Measurements from ENCODE around the gene FLNC. TPM values are rescaled to one million over a fixed set of nuclear protein-coding genes. Genes with fewer than 3 reads are reported as not detected.

The FLNC gene
- total RNA-seq, 2 experiments from 2014 or later, result not detected

DNA sequence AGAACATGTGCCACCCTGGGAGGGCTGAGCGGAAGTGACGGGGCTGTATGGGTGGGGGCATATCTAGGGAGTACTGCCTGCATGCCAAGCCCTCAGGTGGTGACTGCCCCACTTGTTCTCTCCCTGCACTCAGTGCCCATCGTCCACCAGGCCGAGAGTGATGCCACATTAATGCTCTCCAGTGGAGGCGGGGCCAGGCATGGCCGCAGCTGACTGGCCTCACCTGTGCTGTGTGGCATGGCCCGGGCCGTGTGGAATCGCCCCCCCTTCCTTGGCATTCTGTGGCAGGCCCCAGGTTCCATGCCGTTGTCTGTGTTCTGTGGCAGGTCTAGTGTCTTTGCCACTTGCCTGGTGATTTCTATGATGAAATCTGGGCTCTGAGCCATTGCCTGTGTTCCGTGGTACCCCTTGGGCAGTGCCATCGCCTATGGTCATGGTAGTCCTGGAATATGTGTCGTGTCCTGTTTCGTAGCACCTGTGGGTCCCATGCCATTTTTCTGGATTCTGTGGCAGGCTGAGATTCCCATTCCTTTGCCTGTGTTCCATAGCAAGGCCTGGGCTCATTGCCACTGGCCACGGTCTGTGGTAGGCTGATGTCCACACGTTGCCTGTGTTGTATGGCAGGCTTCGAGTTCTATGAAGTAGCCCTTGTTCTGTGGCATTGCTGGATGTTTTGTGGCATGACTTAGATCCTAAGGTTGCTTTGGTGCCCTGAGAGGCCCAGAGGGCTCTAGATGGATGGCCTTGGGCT is 8.9 kb downstream of the FLNC start:
- Mint-ChIP-seq H3K9me3 (no peaks in the 10 kb centered on the region), H3K4me3 (no peak overlapping the region), H3K27me3 (no peaks in the 10 kb centered on the region), H3K36me3 (ENCODE audit: low read depth) (no peaks in the 10 kb centered on the region), H3K27ac (no peak overlapping the region), H3K4me1 (no peaks in the 10 kb centered on the region)
- ChIA-PET POLR2A (no interaction called here), CTCF (interaction anchor here (7.3 kb wide), 1 partner anchor 44 kb away, joined by 32 read pairs; no protein-coding TSS in a partner anchor)
- no peak for DNase-seq

DNA sequence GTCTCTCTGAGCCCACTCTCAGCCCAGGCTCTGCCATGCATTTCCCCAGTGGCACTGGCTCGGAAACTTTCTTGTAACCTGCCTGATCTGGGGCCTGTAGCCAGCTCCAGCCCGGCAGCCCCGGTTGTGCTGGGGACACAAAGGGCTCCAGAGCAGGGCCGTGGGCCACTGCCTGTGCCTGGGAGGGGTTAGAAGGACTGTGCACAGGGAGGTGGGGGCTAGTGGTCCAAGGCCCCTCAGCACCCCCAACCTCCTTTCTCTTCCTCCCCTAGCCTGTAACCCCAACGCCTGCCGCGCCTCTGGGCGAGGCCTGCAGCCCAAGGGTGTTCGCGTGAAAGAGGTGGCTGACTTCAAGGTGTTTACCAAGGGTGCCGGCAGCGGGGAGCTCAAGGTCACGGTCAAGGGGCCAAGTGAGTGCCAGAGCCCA is 9.6 kb downstream of the FLNC start:
- POLR2A ChIA-PET, result no interaction called here

DNA sequence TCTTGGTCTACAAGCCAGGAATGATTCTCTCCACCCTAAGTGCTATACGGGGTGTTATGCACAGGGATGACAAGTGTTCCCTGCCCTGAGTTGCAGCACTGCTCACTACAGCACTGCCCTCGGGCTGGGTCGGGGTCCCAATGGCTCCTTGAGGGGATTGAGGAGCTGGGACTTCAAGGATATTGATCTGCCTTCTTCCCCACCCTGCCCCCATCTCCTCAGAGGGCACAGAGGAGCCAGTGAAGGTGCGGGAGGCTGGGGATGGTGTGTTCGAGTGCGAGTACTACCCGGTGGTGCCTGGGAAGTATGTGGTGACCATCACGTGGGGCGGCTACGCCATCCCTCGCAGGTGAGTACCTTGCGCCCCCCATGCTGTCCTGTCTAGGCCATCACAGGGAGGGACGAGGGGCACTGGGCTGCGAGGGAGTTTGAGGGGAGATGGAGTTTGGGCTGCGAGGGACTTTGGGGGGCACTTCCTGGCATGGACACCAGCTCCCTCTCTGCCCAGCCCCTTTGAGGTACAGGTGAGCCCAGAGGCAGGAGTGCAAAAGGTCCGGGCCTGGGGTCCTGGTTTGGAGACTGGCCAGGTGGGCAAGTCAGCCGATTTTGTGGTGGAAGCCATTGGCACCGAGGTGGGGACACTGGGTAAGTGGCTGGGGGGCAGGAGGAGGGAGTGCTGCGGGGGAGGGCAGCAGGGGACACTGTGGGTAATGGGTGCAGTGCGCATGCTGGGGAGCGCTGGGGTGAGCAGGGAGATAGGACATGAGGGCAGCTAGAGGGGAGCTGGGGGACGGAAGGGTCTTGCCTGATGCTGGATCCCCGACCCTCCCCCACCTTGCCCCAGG is 10.3 kb downstream of the FLNC start:
- CTCF ChIA-PET, result interaction anchor here (1.9 to 7.3 kb wide), 2 partner anchors 23 to 43 kb away, joined by 10 to 32 read pairs; partner anchors contain the start of gene ATP6V1F
- POLR2A ChIA-PET, result no interaction called here
- Mint-ChIP-seq H3K4me1 (no peaks in the 10 kb centered on the region), H3K27ac (no peak overlapping the region), H3K9me3 (no peaks in the 10 kb centered on the region), H3K4me3 (no peak overlapping the region), H3K36me3 (ENCODE audit: low read depth) (no peaks in the 10 kb centered on the region), H3K27me3 (no peaks in the 10 kb centered on the region)
- no peak for DNase-seq

More for the DNA sequence above, 9.6 kb downstream of the FLNC start:
- H3K4me1 Mint-ChIP-seq, result no peaks in the 10 kb centered on the region
- no peak for DNase-seq
- H3K9me3 Mint-ChIP-seq, result no peaks in the 10 kb centered on the region
- no peak overlapping the region for H3K4me3 Mint-ChIP-seq
- no peak overlapping the region for H3K27ac Mint-ChIP-seq
- CTCF ChIA-PET, result interaction anchor here (7.3 kb wide), 1 partner anchor 43 kb away, joined by 32 read pairs; no protein-coding TSS in a partner anchor
- H3K27me3 Mint-ChIP-seq, result no peaks in the 10 kb centered on the region
- H3K36me3 Mint-ChIP-seq (ENCODE audit: low read depth), result no peaks in the 10 kb centered on the region

DNA sequence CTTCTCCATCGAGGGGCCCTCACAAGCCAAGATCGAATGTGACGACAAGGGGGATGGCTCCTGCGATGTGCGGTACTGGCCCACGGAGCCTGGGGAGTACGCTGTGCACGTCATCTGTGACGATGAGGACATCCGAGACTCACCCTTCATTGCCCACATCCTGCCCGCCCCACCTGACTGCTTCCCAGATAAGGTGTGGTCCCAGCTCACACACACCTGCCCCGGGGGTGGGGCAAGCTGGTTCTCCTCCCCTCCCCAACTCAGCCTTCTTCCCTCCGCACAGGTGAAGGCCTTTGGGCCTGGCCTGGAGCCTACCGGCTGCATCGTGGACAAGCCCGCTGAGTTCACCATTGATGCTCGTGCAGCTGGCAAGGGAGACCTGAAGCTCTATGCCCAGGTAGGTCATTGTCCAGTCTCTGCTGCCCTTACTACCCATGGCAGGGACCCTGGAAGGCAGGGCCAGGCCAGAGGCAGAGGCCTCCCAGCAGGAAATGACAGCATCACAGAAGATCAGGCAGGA is 11.0 kb downstream of the FLNC start:
- POLR2A ChIA-PET, result no interaction called here
- Mint-ChIP-seq H3K27me3 (no peaks in the 10 kb centered on the region), H3K27ac (no peak overlapping the region), H3K4me3 (no peak overlapping the region), H3K9me3 (no peaks in the 10 kb centered on the region), H3K36me3 (ENCODE audit: low read depth) (no peaks in the 10 kb centered on the region), H3K4me1 (no peaks in the 10 kb centered on the region)
- DNase-seq, result no peak
- CTCF ChIA-PET, result interaction anchor here (1.9 to 7.3 kb wide), 2 partner anchors 22 to 42 kb away, joined by 10 to 32 read pairs; partner anchors contain the start of gene ATP6V1F

DNA sequence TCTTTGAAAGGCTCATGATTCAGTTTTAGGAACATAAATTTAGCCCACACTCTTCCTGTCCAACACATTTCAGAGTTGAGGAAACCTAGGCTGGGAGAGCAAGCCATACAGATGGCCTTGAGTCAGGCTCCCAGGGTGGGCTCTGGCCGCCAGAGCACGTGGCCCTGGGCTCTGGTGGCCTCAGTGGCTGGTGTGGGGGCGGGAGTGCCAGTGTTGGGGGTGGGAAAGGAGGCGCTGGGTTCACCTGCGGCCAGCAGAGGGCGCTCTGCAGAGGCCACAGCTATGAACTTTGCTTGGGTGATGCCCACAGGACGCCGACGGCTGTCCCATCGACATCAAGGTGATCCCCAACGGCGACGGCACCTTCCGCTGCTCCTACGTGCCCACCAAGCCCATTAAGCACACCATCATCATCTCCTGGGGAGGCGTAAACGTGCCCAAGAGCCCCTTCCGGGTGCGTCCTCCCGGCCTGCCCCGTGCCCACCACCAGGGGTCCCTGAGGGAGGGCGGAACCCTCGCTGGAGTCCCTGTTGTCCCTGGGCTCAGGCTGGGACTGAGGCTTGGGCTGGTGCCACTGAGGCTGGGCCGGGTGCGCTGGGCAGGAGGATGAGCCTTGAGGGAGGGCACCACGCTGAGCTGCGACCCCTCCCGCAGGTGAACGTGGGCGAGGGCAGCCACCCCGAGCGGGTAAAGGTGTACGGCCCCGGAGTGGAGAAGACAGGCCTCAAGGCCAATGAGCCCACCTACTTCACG is 11.9 kb downstream of the FLNC start:
- ChIA-PET CTCF (interaction anchor here (0.7 to 7.3 kb wide), 11 partner anchors 19 to 250 kb away, joined by 3 to 32 read pairs (median 4); partner anchors contain the start of gene ATP6V1F), POLR2A (no interaction called here)
- H3K9me3 Mint-ChIP-seq, result no peaks in the 10 kb centered on the region
- H3K4me1 Mint-ChIP-seq, result no peaks in the 10 kb centered on the region
- H3K36me3 Mint-ChIP-seq (ENCODE audit: low read depth), result no peaks in the 10 kb centered on the region
- no peaks in the 10 kb centered on the region for H3K27me3 Mint-ChIP-seq
- peak; percentile 63 for DNase-seq
- H3K4me3 Mint-ChIP-seq, result no peak overlapping the region
- H3K27ac Mint-ChIP-seq, result no peak overlapping the region

DNA sequence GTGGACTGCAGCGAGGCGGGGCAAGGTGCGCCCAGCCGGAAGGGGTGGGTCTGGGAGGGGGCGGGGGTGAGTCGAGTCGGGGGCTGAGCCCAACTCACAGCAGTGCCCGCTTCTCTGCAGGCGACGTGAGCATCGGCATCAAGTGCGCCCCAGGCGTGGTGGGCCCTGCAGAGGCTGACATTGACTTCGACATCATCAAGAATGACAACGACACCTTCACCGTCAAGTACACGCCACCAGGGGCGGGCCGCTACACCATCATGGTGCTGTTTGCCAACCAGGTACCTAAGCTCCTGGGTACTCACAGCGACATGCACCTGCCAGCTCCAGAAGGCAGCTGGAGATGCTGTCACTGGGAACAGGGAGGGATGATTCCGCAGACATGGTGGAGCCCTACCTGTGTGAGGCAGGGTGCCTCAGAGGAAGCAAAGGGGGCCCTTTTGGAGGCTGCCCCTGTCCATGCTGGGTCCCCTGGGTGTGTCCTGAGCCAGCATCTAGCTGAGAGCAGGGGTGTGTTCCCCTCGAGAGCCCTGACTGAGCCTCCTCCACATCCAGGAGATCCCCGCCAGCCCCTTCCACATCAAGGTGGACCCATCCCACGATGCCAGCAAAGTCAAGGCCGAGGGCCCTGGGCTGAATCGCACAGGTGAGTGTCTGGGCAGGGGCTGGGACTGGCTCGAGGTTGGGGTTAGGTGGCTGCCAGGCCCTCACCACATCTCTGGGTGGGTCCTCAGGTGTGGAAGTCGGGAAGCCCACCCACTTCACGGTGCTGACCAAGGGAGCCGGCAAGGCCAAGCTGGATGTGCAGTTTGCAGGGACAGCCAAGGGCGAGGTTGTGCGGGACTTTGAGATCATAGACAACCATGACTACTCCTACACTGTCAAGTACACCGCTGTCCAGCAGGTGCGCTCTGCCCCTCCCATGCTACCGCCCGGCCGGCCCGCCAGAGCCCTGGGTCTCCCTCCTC is 12.8 kb downstream of the FLNC start:
- no peak for DNase-seq
- H3K4me1 Mint-ChIP-seq, result no peaks in the 10 kb centered on the region
- no peaks in the 10 kb centered on the region for H3K27me3 Mint-ChIP-seq
- no peak overlapping the region for H3K27ac Mint-ChIP-seq
- no peaks in the 10 kb centered on the region for H3K9me3 Mint-ChIP-seq
- POLR2A ChIA-PET, result no interaction called here
- no peak overlapping the region for H3K4me3 Mint-ChIP-seq
- H3K36me3 Mint-ChIP-seq (ENCODE audit: low read depth), result no peaks in the 10 kb centered on the region
- CTCF ChIA-PET, result interaction anchor here (1.0 to 7.3 kb wide), 9 partner anchors 10 to 249 kb away, joined by 3 to 32 read pairs (median 3); partner anchors contain the start of gene ATP6V1F

DNA sequence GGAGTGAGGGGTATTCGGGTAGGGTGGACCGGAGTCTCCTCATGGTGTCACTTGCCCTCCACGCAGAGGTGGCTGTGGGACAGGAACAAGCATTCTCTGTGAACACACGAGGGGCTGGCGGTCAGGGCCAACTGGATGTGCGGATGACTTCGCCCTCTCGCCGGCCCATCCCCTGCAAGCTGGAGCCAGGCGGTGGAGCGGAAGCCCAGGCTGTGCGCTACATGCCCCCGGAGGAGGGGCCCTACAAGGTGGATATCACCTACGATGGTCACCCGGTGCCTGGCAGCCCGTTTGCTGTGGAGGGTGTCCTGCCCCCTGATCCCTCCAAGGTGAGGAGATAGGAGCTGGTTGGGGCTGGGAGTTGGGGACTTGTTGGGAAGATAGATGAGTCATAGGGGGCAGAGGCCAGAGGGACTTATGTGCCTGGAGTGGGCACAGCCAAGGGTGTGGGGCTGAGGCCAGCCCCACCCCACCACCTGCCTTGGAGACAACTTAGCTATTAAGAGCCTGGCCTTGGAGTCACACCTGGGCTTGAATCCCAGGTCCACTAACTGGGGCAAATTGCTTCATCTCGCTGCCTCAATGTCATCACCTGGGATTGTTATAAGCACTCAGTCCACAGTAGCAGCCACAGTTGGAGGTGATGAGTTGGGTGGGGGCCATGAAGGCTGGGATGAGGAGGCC is 13.9 kb downstream of the FLNC start:
- H3K4me1 Mint-ChIP-seq, result no peaks in the 10 kb centered on the region
- ChIA-PET POLR2A (no interaction called here), CTCF (interaction anchor here (1.0 to 7.3 kb wide), 2 partner anchors 11 to 39 kb away, joined by 3 to 32 read pairs; no protein-coding TSS in a partner anchor)
- H3K4me3 Mint-ChIP-seq, result no peak overlapping the region
- no peak for DNase-seq
- no peaks in the 10 kb centered on the region for H3K36me3 Mint-ChIP-seq (ENCODE audit: low read depth)
- H3K9me3 Mint-ChIP-seq, result no peaks in the 10 kb centered on the region
- H3K27ac Mint-ChIP-seq, result no peak overlapping the region
- no peaks in the 10 kb centered on the region for H3K27me3 Mint-ChIP-seq

DNA sequence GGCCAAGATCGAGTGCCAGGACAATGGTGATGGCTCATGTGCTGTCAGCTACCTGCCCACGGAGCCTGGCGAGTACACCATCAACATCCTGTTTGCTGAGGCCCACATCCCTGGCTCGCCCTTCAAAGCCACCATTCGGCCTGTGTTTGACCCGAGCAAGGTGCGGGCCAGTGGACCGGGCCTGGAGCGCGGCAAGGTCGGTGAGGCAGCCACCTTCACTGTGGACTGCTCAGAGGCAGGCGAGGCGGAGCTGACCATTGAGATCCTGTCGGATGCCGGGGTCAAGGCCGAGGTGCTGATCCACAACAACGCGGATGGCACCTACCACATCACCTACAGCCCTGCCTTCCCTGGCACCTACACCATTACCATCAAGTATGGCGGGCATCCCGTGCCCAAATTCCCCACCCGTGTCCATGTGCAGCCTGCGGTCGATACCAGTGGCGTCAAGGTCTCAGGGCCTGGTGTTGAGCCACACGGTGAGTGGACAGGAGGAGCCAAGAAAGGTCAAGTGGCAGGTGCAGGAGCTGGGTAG is 14.6 kb downstream of the FLNC start:
- ChIA-PET CTCF (interaction anchor here (0.6 to 7.3 kb wide), 2 partner anchors 17 to 38 kb away, joined by 3 to 32 read pairs; no protein-coding TSS in a partner anchor), POLR2A (no interaction called here)
- no peak for DNase-seq
- Mint-ChIP-seq H3K36me3 (ENCODE audit: low read depth) (no peaks in the 10 kb centered on the region), H3K27me3 (no peaks in the 10 kb centered on the region), H3K9me3 (no peaks in the 10 kb centered on the region), H3K4me1 (no peaks in the 10 kb centered on the region), H3K27ac (no peak overlapping the region), H3K4me3 (no peak overlapping the region)

DNA sequence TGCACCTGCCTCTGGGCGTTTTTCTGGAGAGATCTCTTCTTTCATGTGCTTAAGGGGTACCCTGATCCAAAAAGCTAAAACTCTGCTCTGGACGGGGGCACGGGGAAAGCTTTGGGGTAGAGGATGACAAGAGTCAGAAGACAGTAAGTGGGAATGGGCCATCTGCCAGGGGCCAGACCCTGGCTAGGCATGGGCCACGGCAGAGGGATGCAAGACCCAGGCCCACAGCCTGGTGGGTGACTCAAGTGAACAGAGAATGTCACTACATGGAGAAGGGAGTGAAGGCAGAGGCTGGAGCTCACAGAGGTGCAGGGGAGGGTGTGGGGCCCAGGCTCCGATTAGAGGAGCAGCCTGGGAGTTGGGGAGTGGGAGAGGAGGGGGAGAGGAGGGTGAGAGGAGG is 15.3 kb downstream of the FLNC start:
- no peaks in the 10 kb centered on the region for H3K27me3 Mint-ChIP-seq
- no peak for DNase-seq
- POLR2A ChIA-PET, result no interaction called here
- H3K4me1 Mint-ChIP-seq, result no peaks in the 10 kb centered on the region
- no peaks in the 10 kb centered on the region for H3K36me3 Mint-ChIP-seq (ENCODE audit: low read depth)
- H3K9me3 Mint-ChIP-seq, result no peaks in the 10 kb centered on the region
- H3K4me3 Mint-ChIP-seq, result no peak overlapping the region
- CTCF ChIA-PET, result interaction anchor here (0.6 to 7.3 kb wide), 2 partner anchors 16 to 38 kb away, joined by 3 to 32 read pairs; no protein-coding TSS in a partner anchor
- H3K27ac Mint-ChIP-seq, result no peak overlapping the region

DNA sequence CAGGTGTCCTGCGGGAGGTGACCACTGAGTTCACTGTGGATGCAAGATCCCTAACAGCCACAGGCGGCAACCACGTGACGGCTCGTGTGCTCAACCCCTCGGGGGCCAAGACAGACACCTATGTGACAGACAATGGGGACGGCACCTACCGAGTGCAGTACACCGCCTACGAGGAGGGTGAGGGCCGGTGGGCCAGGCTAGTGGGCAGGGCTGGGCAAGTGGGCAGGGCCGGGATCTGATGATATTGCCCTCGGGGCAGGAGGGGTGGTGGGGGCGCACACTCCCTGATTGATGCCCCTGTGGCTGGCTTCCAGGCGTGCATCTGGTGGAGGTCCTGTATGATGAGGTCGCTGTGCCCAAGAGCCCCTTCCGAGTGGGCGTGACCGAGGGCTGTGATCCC is 15.8 kb downstream of the FLNC start:
- no peak overlapping the region for H3K4me3 Mint-ChIP-seq
- no peaks in the 10 kb centered on the region for H3K4me1 Mint-ChIP-seq
- H3K27ac Mint-ChIP-seq, result no peak overlapping the region
- no peak for DNase-seq
- H3K27me3 Mint-ChIP-seq, result no peaks in the 10 kb centered on the region
- no peaks in the 10 kb centered on the region for H3K36me3 Mint-ChIP-seq (ENCODE audit: low read depth)
- ChIA-PET POLR2A (no interaction called here), CTCF (no interaction called here)
- H3K9me3 Mint-ChIP-seq, result no peaks in the 10 kb centered on the region

DNA sequence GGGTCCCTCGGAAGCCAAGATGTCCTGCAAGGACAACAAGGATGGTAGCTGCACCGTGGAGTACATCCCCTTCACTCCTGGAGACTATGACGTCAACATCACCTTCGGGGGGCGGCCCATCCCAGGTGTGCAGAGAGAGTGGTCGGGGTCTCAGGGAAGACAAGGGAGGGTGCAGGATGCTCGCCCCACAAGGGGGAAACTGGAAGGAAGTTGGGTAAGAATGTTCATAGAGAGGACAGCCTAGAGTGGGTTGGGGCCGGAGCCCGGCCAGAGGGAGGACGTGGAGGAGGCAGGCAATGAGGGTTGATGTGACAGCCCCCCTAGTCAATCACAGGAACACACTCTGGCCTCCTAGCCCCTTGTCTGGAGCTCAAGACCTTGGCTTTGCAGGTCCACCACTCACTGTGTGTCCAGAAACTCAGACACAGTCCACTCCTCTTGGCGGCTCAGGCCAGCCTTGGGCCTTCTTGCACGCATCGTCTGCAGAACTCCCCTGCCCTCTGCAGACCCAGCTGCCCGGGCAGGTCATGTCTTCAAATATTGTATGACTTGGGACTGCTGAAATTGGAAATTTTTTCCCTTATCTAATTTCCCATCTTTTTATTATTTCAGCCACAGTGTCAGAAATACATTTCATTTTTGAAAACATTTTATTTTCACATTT is 16.7 kb downstream of the FLNC start:
- Mint-ChIP-seq H3K27ac (no peak overlapping the region), H3K4me3 (no peak overlapping the region), H3K4me1 (no peaks in the 10 kb centered on the region), H3K27me3 (no peaks in the 10 kb centered on the region), H3K9me3 (no peaks in the 10 kb centered on the region), H3K36me3 (ENCODE audit: low read depth) (no peaks in the 10 kb centered on the region)
- no peak for DNase-seq
- CTCF ChIA-PET, result interaction anchor here (0.9 kb wide), 1 partner anchor 16 kb away, joined by 3 read pairs; the partner anchor contains the start of gene ATP6V1F
- POLR2A ChIA-PET, result no interaction called here

Measured in activated CD4-positive, alpha-beta memory T cell treated with anti-CD3 and anti-CD28 coated beads, Interleukin-2, amount 10 ng/mL, durations not matched to agents 7 days and 5 days (primary cell).